Measurements from ENCODE around the gene C1orf116. TPM values are rescaled to one million over a fixed set of nuclear protein-coding genes. Genes with fewer than 3 reads are reported as not detected.

The C1orf116 gene
- polyA plus RNA-seq, 1 donor (not counting 4 experiments of a cell fraction or from before 2014, with no cell fraction given), result 69.2 TPM

DNA sequence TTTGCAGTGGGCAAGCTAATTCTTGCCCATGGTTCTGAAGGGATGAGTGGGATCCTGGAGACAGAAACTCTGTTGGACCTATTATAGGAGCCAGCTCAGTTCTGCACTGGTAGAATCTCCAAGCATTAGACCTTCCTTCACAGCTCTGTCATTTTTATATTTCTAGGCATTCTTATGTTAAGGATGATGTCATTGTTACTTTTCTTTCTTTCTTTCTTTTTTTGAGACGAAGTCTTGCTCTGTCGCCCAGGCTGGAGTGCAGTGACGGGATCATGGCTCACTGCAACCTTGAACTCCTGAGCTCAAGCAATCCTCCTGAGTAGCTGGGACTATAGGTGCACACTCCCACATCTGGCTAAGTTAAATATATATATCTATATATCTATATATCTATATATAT, 28.0 kb upstream of the C1orf116 start:
- Histone ChIP-seq H3K4me3 (ENCODE audit: control insufficient read depth in 2 of 3, extremely low read depth in 1 of 3, insufficient read depth in 2 of 3, low read depth in 1 of 3, low read length in 3 of 3) (no peak overlapping the region), H3K27ac (ENCODE audit: control insufficient read depth, insufficient read depth, low read length) (no peak overlapping the region), H3K9ac (ENCODE audit: control insufficient read depth, extremely low read depth, insufficient read depth, low read length) (no peak overlapping the region), H3K79me2 (ENCODE audit: control insufficient read depth, insufficient read depth, low read length) (no peaks in the 10 kb centered on the region), H3K4me2 (ENCODE audit: control insufficient read depth, extremely low read depth, insufficient read depth, low read depth, low read length) (no peak overlapping the region), H3K36me3 (ENCODE audit: control insufficient read depth in 2 of 2, extremely low read depth in 1 of 2, insufficient read depth in 2 of 2, low read length in 2 of 2) (peaks cover 11 to 27% of the 10 kb centered on the region in 2 experiments), H3K9me1 (ENCODE audit: control insufficient read depth, extremely low read depth, insufficient read depth, low read length) (no peaks in the 10 kb centered on the region), H3K9me3 (ENCODE audit: control insufficient read depth, low read depth, low read length) (no peaks in the 10 kb centered on the region), H4K20me1 (ENCODE audit: control insufficient read depth, extremely low read depth, insufficient read depth, low read length) (no peaks in the 10 kb centered on the region), H3K4me1 (ENCODE audit: control insufficient read depth, extremely low read depth, insufficient read depth, low read length) (no peaks in the 10 kb centered on the region), H2AFZ (ENCODE audit: control insufficient read depth, low read length) (no peak overlapping the region), H3K27me3 (ENCODE audit: control insufficient read depth, extremely low read depth, insufficient read depth, low read length) (no peaks in the 10 kb centered on the region)
- TF ChIP-seq EZH2 (IDR thresholded peaks at IDR 0.05; ENCODE audit: low read length), result no peak
- TF ChIP-seq, protein P1, sequence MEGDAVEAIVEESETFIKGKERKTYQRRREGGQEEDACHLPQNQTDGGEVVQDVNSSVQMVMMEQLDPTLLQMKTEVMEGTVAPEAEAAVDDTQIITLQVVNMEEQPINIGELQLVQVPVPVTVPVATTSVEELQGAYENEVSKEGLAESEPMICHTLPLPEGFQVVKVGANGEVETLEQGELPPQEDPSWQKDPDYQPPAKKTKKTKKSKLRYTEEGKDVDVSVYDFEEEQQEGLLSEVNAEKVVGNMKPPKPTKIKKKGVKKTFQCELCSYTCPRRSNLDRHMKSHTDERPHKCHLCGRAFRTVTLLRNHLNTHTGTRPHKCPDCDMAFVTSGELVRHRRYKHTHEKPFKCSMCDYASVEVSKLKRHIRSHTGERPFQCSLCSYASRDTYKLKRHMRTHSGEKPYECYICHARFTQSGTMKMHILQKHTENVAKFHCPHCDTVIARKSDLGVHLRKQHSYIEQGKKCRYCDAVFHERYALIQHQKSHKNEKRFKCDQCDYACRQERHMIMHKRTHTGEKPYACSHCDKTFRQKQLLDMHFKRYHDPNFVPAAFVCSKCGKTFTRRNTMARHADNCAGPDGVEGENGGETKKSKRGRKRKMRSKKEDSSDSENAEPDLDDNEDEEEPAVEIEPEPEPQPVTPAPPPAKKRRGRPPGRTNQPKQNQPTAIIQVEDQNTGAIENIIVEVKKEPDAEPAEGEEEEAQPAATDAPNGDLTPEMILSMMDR (optimal IDR thresholded peaks at IDR 0.05 in 1 of 3, IDR thresholded peaks at IDR 0.05 in 1 of 3, conservative IDR thresholded peaks at IDR 0.05 in 1 of 3; ENCODE audit: extremely low read depth in 1 of 3, insufficient read depth in 2 of 3, low read length in 3 of 3), result no peak
- dilution Hi-C loops (cut with MboI; ENCODE audit: extremely low pct_ligation_motif_present, low sequenced_read_pairs), result no loop called here
- DNase-seq (ENCODE audit: low read depth, low spot score) (no peak), FAIRE-seq (no peak)

DNA sequence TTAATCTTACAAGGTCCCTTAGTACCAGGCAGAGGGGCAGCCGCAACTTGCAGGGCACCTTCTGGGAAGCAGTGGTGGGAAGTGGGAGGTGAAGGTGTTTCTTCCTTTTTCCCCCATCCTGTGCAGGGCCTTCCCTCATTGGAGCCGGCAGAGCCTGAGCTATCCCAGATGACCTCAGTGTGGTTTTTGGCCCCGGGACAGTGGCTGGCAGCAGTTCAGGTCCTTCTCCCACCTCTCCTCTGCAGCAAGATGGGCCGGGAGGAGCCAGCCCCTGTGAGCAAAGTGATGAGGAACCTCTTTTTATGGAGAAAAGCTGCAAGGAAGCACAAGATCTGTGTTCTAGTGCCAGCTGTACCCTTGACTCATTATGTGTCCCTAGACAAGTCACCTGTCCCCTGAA, 27.3 kb upstream of the C1orf116 start:
- Histone ChIP-seq H2AFZ (ENCODE audit: control insufficient read depth, low read length) (no peak overlapping the region), H3K27me3 (ENCODE audit: control insufficient read depth, extremely low read depth, insufficient read depth, low read length) (no peaks in the 10 kb centered on the region), H3K27ac (ENCODE audit: control insufficient read depth, insufficient read depth, low read length) (no peak overlapping the region), H3K4me2 (ENCODE audit: control insufficient read depth, extremely low read depth, insufficient read depth, low read depth, low read length) (no peak overlapping the region), H3K4me1 (ENCODE audit: control insufficient read depth, extremely low read depth, insufficient read depth, low read length) (no peaks in the 10 kb centered on the region), H3K9me1 (ENCODE audit: control insufficient read depth, extremely low read depth, insufficient read depth, low read length) (no peaks in the 10 kb centered on the region), H4K20me1 (ENCODE audit: control insufficient read depth, extremely low read depth, insufficient read depth, low read length) (no peaks in the 10 kb centered on the region), H3K9me3 (ENCODE audit: control insufficient read depth, low read depth, low read length) (no peaks in the 10 kb centered on the region), H3K79me2 (ENCODE audit: control insufficient read depth, insufficient read depth, low read length) (no peaks in the 10 kb centered on the region), H3K36me3 (ENCODE audit: control insufficient read depth in 2 of 2, extremely low read depth in 1 of 2, insufficient read depth in 2 of 2, low read length in 2 of 2) (peaks cover 8 to 23% of the 10 kb centered on the region in 2 experiments), H3K4me3 (ENCODE audit: control insufficient read depth in 2 of 3, extremely low read depth in 1 of 3, insufficient read depth in 2 of 3, low read depth in 1 of 3, low read length in 3 of 3) (no peak overlapping the region), H3K9ac (ENCODE audit: control insufficient read depth, extremely low read depth, insufficient read depth, low read length) (no peak overlapping the region)
- TF ChIP-seq, protein P1 (optimal IDR thresholded peaks at IDR 0.05 in 1 of 3, IDR thresholded peaks at IDR 0.05 in 1 of 3, conservative IDR thresholded peaks at IDR 0.05 in 1 of 3; ENCODE audit: extremely low read depth in 1 of 3, insufficient read depth in 2 of 3, low read length in 3 of 3), result no peak
- no peak for TF ChIP-seq EZH2 (IDR thresholded peaks at IDR 0.05; ENCODE audit: low read length)
- FAIRE-seq (no peak), DNase-seq (ENCODE audit: low read depth, low spot score) (no peak)
- dilution Hi-C loops (cut with MboI; ENCODE audit: extremely low pct_ligation_motif_present, low sequenced_read_pairs), result no loop called here
